ENCODE measurements around the gene CRX. TPM values are rescaled to one million over a fixed set of nuclear protein-coding genes. Genes with fewer than 3 reads are reported as not detected.

Gene CRX
- total and polyA plus RNA-seq, 4 donors: 0.04 TPM; not detected in 3

- Histone ChIP-seq H3K4me3 (ENCODE audit: low read depth in 1 of 3, low read length in 3 of 3) (no peak overlapping the region), H3K4me1 (ENCODE audit: control insufficient read depth in 4 of 4, insufficient read depth in 4 of 4, low read length in 3 of 4) (no peaks in the 10 kb centered on the region), H3K27me3 (ENCODE audit: control insufficient read depth in 4 of 4, insufficient read depth in 4 of 4, low read length in 3 of 4) (no peaks in the 10 kb centered on the region), H3K36me3 (ENCODE audit: control insufficient read depth in 4 of 4, insufficient read depth in 3 of 4, low read depth in 1 of 4, low read length in 3 of 4) (no peaks in the 10 kb centered on the region), H3K27ac (ENCODE audit: low read depth in 1 of 2, low read length in 2 of 2) (no peak overlapping the region), H3K9me3 (ENCODE audit: control insufficient read depth in 4 of 4, low read length in 3 of 4) (peaks cover 2 to 5% (median 3%) of the 10 kb centered on the region in 4 donors), H3K9ac (ENCODE audit: low read depth in 1 of 2, low read length in 2 of 2) (no peak overlapping the region)
- 94% methylated on average over 6 of the region's 6 CpGs for WGBS
- no peak for TF ChIP-seq NR2F2 (IDR thresholded peaks at IDR 0.05)
- no peak for TF ChIP-seq TAF1 (conservative IDR thresholded peaks at IDR 0.05)
- TF ChIP-seq SP1 (IDR thresholded peaks at IDR 0.05): no peak
- TF ChIP-seq, protein P1, sequence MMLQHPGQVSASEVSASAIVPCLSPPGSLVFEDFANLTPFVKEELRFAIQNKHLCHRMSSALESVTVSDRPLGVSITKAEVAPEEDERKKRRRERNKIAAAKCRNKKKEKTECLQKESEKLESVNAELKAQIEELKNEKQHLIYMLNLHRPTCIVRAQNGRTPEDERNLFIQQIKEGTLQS (IDR thresholded peaks at IDR 0.05): no peak
- no peak for TF ChIP-seq HNF4G (IDR thresholded peaks at IDR 0.05)
- TF ChIP-seq, protein P2, sequence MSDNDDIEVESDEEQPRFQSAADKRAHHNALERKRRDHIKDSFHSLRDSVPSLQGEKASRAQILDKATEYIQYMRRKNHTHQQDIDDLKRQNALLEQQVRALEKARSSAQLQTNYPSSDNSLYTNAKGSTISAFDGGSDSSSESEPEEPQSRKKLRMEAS (IDR thresholded peaks at IDR 0.05): no peak
- no peak for TF ChIP-seq YY1 (IDR thresholded peaks at IDR 0.05)
- TF ChIP-seq, protein P3, sequence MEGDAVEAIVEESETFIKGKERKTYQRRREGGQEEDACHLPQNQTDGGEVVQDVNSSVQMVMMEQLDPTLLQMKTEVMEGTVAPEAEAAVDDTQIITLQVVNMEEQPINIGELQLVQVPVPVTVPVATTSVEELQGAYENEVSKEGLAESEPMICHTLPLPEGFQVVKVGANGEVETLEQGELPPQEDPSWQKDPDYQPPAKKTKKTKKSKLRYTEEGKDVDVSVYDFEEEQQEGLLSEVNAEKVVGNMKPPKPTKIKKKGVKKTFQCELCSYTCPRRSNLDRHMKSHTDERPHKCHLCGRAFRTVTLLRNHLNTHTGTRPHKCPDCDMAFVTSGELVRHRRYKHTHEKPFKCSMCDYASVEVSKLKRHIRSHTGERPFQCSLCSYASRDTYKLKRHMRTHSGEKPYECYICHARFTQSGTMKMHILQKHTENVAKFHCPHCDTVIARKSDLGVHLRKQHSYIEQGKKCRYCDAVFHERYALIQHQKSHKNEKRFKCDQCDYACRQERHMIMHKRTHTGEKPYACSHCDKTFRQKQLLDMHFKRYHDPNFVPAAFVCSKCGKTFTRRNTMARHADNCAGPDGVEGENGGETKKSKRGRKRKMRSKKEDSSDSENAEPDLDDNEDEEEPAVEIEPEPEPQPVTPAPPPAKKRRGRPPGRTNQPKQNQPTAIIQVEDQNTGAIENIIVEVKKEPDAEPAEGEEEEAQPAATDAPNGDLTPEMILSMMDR (IDR thresholded peaks at IDR 0.05; ENCODE audit: low read depth, low read length, missing input control): no peak
- TF ChIP-seq EGR1 (IDR thresholded peaks at IDR 0.05; ENCODE audit: low read depth in 2 of 2): no peak
- no peak for TF ChIP-seq FOXA1 (IDR thresholded peaks at IDR 0.05)
- no peak for TF ChIP-seq JUND (IDR thresholded peaks at IDR 0.05)
- TF ChIP-seq REST (IDR thresholded peaks at IDR 0.05): no peak
- TF ChIP-seq RAD21 (IDR thresholded peaks at IDR 0.05): no peak
- TF ChIP-seq RXRA (IDR thresholded peaks at IDR 0.05): no peak
- TF ChIP-seq FOXA2 (IDR thresholded peaks at IDR 0.05): no peak
- TF ChIP-seq HNF4A (conservative IDR thresholded peaks at IDR 0.05): no peak
- TF ChIP-seq, protein P4, sequence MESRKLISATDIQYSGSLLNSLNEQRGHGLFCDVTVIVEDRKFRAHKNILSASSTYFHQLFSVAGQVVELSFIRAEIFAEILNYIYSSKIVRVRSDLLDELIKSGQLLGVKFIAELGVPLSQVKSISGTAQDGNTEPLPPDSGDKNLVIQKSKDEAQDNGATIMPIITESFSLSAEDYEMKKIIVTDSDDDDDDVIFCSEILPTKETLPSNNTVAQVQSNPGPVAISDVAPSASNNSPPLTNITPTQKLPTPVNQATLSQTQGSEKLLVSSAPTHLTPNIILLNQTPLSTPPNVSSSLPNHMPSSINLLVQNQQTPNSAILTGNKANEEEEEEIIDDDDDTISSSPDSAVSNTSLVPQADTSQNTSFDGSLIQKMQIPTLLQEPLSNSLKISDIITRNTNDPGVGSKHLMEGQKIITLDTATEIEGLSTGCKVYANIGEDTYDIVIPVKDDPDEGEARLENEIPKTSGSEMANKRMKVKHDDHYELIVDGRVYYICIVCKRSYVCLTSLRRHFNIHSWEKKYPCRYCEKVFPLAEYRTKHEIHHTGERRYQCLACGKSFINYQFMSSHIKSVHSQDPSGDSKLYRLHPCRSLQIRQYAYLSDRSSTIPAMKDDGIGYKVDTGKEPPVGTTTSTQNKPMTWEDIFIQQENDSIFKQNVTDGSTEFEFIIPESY (IDR thresholded peaks at IDR 0.05): no peak
- no peak for DNase-seq (ENCODE audit: low spot score)
These were observed 5.1 kb downstream of the CRX start for GRCh38 chr19:47826800-47827199.

GRCh38 chr19:47832723-47833122, 11.0 kb downstream of the CRX start:
- TF ChIP-seq HNF4G (IDR thresholded peaks at IDR 0.05): no peak
- Histone ChIP-seq H3K27ac (ENCODE audit: low read depth in 1 of 2, low read length in 2 of 2) (no peak overlapping the region), H3K27me3 (ENCODE audit: control insufficient read depth in 4 of 4, insufficient read depth in 4 of 4, low read length in 3 of 4) (no peaks in the 10 kb centered on the region), H3K4me1 (ENCODE audit: control insufficient read depth in 4 of 4, insufficient read depth in 4 of 4, low read length in 3 of 4) (no peaks in the 10 kb centered on the region), H3K9ac (ENCODE audit: low read depth in 1 of 2, low read length in 2 of 2) (no peak overlapping the region), H3K9me3 (ENCODE audit: control insufficient read depth in 4 of 4, low read length in 3 of 4) (no peaks in the 10 kb centered on the region), H3K4me3 (ENCODE audit: low read depth in 1 of 3, low read length in 3 of 3) (no peak overlapping the region), H3K36me3 (ENCODE audit: control insufficient read depth in 4 of 4, insufficient read depth in 3 of 4, low read depth in 1 of 4, low read length in 3 of 4) (no peaks in the 10 kb centered on the region)
- WGBS: 90% methylated on average over 4 of the region's 4 CpGs
- no peak for DNase-seq (ENCODE audit: low spot score)
